ENCODE results near the gene SETD3.

SETD3 gene

DNA sequence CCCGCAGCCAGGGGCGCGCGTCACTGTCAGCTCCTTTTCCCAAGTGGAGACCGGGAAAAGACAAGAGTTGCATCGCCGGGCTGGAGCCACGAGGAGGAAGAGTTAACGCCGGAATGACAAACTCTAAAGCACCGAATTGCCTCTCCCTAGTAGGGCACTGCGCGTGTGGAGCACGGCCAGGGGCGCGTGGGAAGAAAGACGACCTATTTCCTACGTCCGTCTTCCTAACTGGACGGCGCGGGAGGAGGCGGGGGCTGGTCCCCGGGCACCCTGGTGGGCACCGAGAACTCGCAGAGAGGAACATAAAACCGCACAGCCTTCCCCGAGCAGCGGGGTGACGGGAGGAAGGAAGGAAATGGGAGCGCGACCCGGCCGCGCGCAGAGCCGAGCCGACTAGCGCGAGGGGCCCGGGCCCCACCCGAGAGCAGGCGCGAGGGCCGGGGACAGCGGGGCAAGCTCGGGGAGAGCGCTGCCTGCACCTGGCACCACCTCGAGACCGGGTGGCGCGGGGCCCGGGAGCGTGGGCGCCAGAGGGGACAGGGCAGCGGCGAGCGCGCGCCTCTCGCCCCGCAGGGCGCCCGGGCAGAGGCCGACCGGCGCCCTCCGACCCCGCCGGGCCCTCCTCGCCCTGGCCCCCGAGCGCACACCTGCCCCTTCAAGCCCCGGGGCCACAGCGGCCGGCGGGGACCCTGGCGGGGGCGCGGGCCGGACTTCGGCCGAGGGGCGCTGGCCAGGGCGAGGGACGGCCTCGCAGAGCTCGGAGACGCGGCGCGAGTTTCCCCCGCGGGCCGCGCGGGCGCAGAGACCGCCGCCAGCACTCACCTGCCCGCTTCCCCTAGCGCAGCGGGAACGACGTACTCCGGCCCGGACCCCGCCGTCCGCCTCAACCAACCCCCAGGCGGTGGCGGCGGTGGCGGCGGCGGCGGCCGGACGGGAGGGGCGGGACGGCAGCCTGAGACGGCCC is at the start of gene SETD3:
Gene SETD3, minus strand, starts transcription at position 954 of the 964 bp plus-strand sequence. CDS start 15,054 bp downstream, outside the sequence.
- FAIRE-seq (no peak), DNase-seq (ENCODE audit: low spot score) (peak; percentile 14)

DNA sequence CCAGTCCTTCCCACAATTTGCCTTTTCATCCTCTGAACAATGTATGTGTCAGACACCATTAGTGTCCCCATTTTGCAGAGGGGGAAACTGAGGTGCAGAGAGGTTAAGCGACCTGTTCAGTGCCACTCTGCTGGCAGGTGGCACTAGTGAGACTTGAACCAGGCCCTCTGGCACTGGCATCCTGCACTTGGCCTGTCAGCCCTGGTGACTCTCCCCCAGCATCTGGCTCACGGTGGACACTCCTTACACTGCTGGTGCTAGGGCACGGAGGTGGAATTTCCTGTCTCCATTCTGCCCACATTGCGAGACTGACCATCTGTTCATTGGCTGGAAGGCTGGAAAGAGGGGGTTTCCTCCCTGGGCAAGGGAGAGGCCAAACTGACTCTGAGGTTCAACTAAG is 49.2 kb upstream of the SETD3 start:
- FAIRE-seq = no peak

DNA sequence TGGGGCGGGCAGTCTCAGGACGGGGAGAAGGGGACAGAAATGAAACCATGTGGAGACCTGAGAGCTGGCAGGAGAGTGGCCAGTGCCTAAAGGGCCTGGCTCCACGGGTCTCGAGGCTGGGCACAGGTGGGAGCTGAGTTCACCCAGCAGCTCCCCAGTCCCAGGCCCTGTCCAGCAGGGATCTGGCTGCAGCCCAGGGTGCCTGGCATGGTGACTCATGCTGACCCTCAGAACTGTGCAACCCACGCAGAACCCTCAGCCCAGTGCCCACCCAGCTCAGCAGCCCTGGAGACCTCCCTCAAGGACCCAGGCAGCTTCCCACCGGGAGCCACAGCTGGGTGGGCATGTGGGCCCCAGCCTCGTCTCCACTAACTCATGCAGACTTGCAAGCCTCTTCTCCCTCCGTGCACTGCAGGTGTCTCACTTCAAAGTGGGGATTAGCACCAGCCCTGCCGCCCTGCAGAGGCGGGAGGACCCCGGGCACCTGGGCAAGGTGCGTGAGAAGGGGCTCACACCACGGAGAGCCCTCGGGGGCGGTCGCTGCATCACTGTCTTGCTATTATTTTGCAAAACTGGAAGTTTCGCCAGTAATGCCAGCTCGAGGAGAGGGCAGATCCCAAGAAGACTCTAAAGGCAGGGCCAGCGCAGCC is 46.9 kb upstream of the SETD3 start:
- FAIRE-seq (no peak), DNase-seq (ENCODE audit: low spot score) (no peak)

More for the DNA sequence above, 49.2 kb upstream of the SETD3 start:
- DNase-seq (ENCODE audit: low spot score) = peak; percentile 23

DNA sequence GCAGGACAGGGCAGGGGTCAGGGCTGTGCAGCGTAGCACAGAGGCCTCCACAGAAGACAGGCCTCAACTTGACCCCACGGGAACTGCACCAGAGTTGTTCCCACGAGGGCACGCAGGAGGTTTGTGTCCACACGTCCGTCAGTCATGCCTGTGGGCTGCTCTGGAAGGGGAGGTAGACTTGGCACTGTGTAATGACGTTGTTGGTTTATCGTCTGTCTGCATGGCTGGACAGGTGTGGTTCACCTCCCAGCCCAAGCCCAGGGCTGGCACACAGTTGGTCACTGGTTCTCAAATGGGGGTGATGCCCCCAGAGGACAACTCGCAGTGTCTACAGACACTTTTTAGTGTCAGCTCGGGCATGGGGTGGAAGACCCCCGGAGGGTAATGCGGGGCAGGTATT is 46.4 kb upstream of the SETD3 start:
- FAIRE-seq (no peak), DNase-seq (ENCODE audit: low spot score) (no peak)

DNA sequence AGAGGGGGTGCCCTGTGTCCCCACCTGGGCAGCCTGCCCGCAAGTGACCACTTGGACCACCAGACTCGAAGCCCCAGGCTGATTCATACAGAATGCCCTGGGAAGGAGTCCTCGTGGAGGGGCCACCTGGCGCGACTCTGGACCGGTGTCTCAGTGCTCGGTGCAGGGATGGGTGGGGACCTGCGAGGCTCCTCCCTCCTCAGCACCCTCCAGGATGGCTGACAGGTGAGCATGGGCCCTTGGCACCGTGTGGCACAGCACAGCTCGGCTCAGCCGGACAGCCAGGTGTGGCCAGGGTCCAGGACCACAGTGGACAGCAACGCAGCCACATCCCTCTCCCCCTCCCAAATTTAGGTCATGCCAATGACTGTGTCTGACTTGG is 45.0 kb upstream of the SETD3 start:
- no peak for DNase-seq (ENCODE audit: low spot score)
- FAIRE-seq = no peak

DNA sequence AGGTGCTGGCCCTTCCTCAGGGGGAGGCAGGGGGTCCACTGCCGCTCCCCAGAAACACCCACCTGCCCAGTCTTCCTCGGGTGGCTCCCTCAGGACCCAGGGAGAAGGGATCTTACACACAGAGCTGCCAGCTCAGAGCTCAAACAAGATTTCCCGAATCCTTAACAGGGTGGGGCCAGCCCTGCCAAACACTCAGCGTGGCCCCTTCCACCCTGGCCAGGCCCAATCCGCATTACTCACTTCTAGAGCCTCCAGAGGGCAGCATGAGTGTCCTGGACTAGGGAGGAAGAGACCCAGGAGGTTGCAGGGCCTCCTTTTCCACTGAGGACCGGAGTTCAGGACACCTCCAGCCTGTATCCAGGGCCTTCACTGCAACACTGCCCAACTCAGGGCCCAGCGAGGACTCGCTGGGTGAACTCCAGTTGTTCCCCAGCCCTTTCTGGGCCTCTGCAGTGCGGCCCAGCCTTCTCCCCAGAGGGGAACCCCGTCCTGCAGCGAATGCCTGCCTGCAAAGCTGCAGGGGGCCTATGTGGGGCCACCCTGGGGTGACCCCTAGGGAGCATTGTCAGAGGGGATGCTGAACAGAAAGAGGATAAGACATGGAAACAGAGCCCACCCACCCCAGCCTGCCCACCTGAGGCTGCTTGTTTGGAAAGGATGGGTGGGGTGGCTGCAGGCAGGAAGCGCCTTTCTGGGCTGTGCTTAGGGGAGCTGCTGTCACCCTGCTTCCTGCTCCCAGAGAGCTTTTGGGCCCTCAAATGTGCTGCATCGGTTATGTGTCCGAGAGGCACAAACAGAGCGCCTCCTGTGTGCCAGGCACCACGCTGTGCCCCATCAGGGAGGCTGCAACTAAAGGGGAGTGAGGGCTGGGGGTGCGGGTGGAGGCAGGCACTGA is 44.4 kb upstream of the SETD3 start:
- DNase-seq (ENCODE audit: low spot score) (peak; percentile 5), FAIRE-seq (no peak)

DNA sequence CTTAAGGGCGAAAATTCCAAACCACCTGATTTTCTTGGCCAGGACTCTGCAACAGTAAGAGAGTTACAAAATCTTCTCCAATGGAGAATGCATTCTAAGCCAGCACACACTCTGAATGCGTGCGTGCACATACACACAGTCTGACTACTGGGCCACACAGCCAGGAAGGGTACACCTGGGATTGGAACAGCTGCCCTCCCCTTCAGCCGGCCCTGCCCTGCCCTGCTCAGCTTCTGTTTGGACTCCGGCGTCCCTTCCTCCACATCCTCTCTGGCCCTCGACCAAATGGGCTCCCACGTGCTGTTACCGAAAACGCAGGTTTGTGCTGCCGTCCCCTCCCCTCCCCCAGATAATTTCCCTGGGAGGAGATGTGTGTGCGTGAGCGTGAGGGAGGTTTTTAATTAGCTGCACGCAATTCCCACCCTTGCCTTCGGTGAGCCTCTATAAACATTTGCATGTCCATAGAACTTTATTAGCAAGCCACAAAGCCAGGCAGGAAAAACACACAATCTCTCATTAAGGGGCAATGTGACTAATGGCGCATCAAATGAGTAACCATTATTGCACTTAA is 43.5 kb upstream of the SETD3 start:
- no peak for DNase-seq (ENCODE audit: low spot score)
- no peak for FAIRE-seq

DNA sequence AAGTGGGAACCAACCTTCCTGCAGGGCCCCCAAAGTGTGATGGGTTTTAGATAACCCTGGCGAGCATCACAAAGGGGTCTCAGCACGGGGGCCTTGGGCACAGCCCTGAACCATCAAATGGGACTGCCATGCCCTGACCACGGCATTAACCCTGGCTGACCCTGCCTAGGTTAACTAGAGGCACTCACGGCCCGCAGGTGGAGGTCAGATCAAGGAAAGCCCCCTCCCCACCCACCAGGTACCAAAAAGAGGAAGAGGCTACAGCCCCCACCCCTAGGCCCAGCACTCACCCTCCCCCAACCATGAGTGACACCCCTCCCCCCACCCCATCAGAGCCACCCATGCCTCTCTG is 43.0 kb upstream of the SETD3 start:
- DNase-seq (ENCODE audit: low spot score) (no peak), FAIRE-seq (no peak)

DNA sequence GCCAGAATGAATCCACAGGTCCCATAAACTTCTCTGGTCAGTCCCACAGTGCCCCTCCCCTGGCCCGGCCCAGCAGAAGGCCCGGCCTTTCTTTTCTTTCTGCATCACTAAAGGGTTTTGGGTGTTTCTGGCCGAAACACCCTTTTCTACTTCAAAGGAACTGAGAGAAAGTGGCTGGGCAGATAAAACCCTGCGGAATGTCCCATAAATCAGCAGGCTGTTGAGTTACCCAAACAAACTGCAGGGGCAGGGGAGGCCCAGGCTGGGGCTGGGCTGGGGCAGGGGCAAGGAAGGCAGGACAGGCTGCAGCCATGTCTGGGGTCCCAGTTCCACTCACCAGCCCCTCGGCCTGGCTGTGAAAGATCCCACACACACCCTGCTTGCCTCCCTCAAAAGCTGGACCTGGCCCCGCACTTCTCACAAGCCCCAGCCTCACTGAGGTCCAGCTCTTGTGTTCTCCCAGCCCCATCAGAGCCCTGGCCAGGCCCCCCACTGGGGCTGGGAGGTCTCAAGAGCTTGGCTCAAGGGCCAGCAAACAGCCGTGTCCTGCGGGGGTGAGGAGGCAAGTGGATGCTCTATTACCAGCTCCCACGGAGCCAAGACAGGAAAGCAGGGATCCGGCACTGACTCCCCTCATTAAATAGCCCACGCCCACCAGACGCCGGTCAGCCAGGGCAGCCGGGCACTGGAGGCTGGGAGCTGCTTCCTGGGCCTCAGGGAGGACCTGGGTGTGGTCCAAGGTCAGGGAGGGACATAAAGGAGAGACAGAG is 42.5 kb upstream of the SETD3 start:
- DNase-seq (ENCODE audit: low spot score) (no peak), FAIRE-seq (no peak)

DNA sequence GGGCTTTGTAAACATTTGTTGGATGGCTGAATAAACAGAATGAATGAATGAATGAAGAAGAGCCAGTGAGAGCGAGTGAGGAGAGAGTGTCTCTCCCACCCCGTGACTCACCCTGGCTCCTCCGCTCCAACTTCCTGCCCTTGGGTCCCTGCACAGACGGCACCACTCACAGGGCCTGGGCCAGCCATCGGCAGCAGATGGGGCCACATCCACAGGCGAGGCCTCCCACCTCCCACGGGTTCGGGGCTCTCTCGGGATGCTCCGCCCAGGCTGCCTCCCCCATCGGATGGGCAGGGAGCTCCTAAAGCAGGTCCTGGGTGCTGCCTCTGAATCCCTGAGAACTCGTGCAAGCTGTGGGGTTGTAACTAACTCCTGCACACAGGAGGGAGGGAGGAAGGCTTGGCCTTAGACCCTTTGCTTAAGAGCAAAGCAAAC is 41.8 kb upstream of the SETD3 start:
- peak; percentile 16 for DNase-seq (ENCODE audit: low spot score)
- no peak for FAIRE-seq

DNA sequence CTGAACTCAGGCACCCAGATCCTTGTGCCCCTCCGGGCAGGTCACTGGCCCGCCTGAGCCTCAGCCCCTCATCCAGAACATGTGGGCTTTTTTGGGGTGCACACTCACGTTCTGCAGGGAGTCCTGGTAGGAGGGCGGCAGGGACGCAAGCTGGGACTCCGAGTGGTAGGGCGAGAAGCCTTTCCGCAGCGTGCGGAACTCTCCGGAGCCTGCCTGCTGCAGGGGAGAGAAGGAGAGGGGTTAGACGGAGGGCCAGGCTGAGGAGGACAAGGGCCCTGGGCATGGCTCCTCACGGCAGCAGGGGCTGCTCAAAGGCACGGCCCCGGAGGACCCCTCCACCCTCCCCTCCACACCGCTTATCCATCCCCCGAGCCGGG is 41.4 kb upstream of the SETD3 start:
- DNase-seq (ENCODE audit: low spot score) (no peak), FAIRE-seq (no peak)

DNA sequence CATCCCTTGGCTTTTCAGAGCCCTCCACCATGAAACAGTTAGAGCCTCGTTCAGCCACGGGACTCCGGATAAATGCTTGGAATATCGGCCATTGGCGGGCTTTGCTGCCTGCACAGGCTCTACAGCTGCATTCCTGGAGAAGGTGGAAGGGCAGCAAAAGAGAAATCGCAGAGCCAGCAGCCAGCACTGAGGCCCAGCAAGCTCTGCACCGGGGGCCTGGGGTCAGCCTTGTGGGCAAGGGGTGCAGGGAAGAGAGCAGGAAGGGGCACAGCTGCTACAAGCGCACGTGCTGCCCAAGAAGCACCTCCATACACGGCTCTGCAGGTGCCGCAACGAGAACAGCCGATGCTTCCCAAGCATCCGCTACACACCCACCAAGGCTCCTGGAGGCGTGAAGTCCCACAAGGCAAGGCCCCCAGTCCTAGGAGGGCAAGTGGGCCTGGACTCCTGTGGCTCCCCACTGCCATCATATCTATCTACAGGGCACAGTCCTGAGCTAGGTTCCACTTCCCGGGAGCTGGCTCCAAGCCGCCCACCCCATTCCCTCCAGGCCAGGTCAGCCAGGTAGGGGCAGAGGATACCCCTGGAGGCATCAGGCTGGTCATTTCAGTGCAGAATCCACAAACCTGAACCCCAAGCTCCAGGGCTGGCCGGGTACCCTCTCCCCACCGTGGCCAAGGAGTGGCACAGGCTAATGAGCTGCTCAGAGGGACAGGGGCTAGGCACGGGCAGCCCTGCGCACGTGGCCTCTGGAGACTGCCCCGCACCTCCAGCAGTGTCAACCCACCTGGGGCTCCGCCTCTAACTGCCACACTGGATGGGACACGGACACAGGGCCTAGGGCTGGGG is 40.7 kb upstream of the SETD3 start:
- FAIRE-seq = no peak
- no peak for DNase-seq (ENCODE audit: low spot score)

DNA sequence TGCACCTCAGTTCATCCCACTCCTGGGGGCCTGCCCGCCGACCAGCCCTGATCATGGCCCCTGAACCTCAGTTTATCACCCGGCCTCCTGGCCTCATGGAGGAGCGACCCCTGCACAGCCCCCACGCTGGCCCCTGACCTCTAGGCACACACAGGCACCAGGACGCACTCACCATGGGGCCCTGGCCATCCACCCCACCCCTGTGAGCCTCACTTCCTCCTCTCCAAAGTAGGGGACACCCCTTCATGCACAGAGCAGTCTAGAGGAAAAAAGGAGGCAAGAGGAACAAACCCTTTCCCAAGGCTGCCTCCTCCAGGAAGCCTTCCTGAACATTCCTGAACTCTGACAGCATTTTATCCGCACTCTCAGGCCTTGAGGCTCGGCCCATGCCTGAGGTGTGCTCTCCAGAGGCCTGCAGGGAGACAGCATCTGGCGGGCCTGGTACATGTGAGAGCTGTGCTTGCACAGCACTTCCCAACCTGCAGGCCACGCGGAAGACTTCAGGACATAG is 40.0 kb upstream of the SETD3 start:
- FAIRE-seq = no peak
- no peak for DNase-seq (ENCODE audit: low spot score)

DNA sequence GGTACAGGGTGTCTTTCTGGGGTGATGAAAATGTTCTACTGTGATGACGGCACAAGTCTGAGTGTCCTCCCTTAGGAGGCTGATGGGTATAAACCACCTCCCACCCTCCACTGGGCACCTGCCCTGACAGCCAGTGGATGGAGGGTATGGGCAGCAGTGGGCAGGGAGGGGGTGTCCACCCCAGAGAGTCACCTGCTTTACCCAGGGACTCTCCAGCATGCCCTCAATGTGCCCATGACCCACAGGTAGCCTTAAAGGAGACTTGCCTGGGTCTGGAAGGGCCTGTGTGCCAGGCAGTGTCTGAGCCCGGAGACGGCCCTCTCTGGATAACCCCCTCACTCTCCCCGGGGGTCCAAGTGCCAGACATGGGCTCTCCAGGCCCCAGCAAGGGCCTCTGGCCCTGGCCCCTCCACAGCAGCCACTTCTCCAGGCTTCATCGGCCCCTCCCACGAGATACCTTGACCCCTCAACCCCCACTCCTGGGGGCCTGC is 39.3 kb upstream of the SETD3 start:
- DNase-seq (ENCODE audit: low spot score) (no peak), FAIRE-seq (no peak)

DNA sequence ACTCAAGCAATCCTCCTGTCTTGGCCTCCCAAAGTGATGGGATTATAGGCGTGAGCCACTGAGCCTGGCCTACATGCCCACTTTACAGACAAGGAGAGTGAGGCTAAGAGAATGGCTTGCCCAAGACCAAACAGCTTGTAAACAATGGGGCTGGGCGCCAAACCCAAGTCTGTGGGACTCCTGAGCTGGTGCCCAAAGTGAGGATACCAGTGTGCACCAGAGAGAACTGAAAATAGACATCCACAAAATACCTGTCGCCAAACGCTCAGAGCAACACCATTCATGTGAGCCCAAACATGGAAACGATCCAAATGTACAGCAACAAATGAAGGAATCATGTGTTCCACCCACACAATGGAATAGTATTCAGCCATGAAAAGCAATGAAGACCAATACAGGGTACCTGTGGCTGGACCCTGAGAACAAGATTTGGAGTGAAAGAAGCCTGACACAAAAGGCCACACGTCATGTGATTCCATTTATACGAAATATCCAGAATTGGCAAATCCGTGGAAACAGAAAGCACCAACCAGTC is 38.8 kb upstream of the SETD3 start:
- no peak for FAIRE-seq

DNA sequence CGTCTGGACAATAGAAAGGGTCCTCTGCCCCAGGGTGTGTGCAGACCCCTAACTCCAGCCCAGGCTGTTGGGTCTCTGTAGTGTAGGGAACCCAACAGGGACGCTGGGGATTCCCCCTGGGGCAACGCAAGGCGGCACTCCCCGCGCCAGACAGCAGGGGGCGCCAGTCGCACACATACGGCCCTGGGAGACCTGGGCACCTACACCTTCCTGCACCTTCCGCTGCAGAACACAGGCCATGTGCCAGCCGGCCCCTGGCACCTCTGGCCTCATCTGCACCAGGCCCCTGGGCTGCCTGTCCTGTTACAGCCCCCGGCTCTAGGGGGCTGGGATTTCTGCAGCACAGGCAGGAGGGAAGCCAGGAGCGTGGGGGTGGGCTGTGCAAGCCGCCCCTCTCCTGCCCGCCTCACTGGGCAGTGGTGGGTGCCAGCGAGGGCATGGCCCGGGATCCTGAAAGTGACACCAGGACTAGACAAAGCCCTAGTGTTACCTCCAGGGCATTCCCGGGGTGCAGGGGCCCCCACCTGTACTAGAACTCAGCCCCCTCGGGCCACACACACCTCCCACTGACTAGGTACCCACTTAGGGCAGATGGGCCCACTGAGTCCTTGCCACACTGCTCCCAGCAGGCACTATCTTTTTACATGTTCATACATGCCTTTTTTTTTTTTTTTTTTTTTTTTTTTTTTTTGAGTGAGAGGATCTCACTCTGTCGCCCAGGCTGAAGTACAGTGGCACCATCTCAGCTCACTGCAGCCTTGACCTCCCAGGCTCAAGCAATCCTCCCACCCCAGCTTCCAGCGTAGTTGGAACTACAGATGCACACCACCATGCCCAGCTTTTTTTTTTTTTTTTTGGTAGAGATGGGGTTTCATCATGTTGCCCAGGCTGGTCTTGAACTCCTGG is 38.0 kb upstream of the SETD3 start:
- FAIRE-seq (no peak), DNase-seq (ENCODE audit: low spot score) (peak; percentile 42)

More for the DNA sequence above, 38.8 kb upstream of the SETD3 start:
- DNase-seq (ENCODE audit: low spot score) = no peak

DNA sequence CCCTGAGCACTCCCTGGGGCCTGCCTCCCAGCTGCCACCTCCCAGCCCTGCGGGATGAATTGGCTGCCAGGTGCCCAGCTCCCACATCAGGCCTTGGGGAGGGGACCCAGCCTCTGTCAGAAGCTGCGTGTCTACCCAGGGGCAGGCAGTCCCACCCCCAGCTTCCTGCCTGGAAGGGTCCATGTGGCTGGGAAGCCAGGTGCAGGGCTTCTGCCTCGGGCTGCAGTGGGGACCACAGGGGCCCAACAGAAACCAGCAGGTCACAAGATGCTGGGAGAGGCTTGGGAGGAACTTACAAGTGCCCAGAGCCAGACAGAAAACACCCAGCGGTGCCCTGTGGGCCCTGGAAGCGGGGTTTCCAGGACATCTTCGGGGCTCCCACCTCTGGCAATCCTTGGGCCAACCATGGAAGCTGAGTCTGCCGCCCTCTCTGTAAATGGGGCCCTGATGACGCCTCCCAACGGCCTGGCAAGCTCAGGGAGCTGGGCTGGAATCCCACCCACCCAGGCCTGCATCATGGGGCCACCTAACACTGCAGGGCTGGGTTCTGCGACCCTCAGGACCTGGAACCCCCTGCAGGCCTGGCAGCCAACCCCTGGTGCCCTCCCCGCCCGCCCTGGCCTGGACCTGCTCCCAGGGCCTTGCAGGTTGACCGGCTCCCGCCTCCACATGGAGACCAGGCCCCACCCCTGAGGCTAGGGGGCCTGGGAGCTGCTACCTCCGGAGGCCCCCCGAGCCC is 37.2 kb upstream of the SETD3 start:
- DNase-seq (ENCODE audit: low spot score) = no peak
- FAIRE-seq = no peak
